ENCODE measurements around the gene DCLRE1C. TPM values are rescaled to one million over a fixed set of nuclear protein-coding genes. Genes with fewer than 3 reads are reported as not detected.
"Not testable (repeated sequence)": the region's sequence is repeated elsewhere in the genome, so short reads cannot be mapped to it uniquely, and the experiment has no call there.

Gene DCLRE1C
- total and polyA plus RNA-seq, 2 experiments from 2014 or later = 7.8 to 8.0 TPM

DNA sequence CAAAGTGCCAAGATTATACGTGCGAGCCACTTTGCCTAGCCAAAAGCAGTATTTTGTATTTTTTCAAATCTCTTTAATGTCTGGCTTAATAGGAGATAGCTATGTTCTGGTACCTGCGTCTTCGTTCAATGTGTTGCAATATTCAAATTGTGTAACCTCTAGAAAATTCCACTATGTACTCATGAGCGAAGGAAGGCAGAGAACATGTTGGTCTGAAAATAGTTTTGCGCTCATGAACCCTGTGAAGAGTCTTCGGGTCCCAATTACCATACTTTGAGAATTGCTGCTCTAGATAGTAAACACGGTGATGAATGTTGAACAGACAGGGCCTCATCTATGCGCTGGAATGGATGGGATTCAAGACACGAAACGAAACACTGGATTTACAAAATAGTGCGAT, 78.0 kb downstream of the DCLRE1C start:
- Histone ChIP-seq H3K36me3 (replicated peaks; ENCODE audit: insufficient read depth, low read depth) (no peaks in the 10 kb centered on the region), H4K20me1 (ENCODE audit: insufficient read depth, poor library complexity, severe bottlenecking) (no peaks in the 10 kb centered on the region), H3K4me2 (no peak overlapping the region), H3K27ac (peak overlapping the region; percentile 99), H3K27me3 (no peaks in the 10 kb centered on the region), H2AFZ (no peak overlapping the region), H3K4me1 (ENCODE audit: insufficient read depth) (peaks cover 10% of the 10 kb centered on the region), H3K9me3 (ENCODE audit: low read depth) (no peaks in the 10 kb centered on the region), H3K9me2 (replicated peaks; ENCODE audit: insufficient read depth) (no peaks in the 10 kb centered on the region), H3K79me2 (peaks cover 41% of the 10 kb centered on the region), H3K4me3 (no peak overlapping the region)
- TF ChIP-seq, protein P1, sequence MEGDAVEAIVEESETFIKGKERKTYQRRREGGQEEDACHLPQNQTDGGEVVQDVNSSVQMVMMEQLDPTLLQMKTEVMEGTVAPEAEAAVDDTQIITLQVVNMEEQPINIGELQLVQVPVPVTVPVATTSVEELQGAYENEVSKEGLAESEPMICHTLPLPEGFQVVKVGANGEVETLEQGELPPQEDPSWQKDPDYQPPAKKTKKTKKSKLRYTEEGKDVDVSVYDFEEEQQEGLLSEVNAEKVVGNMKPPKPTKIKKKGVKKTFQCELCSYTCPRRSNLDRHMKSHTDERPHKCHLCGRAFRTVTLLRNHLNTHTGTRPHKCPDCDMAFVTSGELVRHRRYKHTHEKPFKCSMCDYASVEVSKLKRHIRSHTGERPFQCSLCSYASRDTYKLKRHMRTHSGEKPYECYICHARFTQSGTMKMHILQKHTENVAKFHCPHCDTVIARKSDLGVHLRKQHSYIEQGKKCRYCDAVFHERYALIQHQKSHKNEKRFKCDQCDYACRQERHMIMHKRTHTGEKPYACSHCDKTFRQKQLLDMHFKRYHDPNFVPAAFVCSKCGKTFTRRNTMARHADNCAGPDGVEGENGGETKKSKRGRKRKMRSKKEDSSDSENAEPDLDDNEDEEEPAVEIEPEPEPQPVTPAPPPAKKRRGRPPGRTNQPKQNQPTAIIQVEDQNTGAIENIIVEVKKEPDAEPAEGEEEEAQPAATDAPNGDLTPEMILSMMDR (IDR thresholded peaks at IDR 0.05; ENCODE audit: poor library complexity) = no peak
- no peak for TF ChIP-seq EZH2 (IDR thresholded peaks at IDR 0.05; ENCODE audit: borderline replicate concordance)
- WGBS (ENCODE audit: low lambda C conversion rate, missing lambda C conversion rate) = 92% methylated on average over 12 of the region's 12 CpGs
- DNase-seq (ENCODE audit: low spot score) = no peak

DNA sequence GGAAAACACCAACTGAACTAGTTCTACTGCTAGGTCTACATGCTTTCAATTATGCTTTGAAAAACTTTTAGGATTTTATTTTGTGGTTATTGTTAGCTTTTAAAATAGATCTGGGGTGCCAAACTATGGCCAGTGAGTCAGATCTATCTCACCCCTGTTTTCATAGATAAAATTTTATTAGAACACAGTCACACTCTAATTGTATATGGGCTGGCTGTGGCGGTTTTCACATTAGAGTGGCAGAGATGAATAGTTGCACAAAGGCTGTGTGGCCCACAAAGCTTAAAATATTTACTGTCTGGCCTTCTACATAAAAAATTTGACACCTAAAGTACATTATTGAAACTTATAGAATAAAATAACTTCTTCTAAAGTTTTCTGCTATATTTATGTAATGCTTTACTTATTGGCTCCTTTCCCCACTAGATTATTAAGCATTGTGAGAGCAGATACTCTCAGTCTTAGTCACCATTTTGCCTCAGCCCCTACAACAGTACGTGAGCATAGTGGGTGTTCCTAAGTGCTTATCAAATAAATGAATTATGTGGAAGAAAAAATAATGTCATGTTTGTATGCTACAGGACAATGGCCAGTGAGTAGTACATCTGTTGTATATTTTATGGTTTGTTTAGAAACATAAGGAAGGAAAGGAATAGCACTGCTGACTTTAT, 80.7 kb downstream of the DCLRE1C start:
- Histone ChIP-seq H2AFZ (no peak overlapping the region), H3K36me3 (replicated peaks; ENCODE audit: insufficient read depth, low read depth) (no peaks in the 10 kb centered on the region), H3K27ac (no peak overlapping the region), H4K20me1 (ENCODE audit: insufficient read depth, poor library complexity, severe bottlenecking) (no peaks in the 10 kb centered on the region), H3K79me2 (peaks cover 21% of the 10 kb centered on the region), H3K4me2 (no peak overlapping the region), H3K9me3 (ENCODE audit: low read depth) (no peaks in the 10 kb centered on the region), H3K4me1 (ENCODE audit: insufficient read depth) (peaks cover 10% of the 10 kb centered on the region), H3K9me2 (replicated peaks; ENCODE audit: insufficient read depth) (no peaks in the 10 kb centered on the region), H3K4me3 (no peak overlapping the region), H3K27me3 (no peaks in the 10 kb centered on the region)
- no peak for TF ChIP-seq EZH2phosphoT487 (IDR thresholded peaks at IDR 0.05; ENCODE audit: low read depth, severe bottlenecking, unreplicated experiment)
- TF ChIP-seq EZH2 (IDR thresholded peaks at IDR 0.05; ENCODE audit: borderline replicate concordance) = no peak
- 80% methylated on average over 2 of the region's 2 CpGs for WGBS (ENCODE audit: low lambda C conversion rate, missing lambda C conversion rate)
- no peak for DNase-seq (ENCODE audit: low spot score)

DNA sequence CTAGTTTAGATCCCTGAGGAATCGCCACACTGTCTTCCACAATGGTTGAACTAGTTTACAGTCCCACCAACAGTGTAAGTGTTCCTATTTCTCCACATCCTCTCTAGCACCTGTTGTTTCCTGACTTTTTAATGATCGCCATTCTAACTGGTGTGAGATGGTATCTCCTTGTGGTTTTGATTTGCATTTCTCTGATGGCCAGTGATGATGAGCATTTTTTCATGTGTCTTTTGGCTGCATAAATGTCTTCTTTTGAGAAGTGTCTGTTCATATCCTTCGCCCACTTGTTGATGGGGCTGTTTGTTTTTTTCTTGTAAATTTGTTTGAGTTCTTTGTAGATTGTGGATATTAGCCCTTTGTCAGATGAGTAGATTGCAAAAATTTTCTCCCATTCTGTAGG, 89.0 kb downstream of the DCLRE1C start:
- not testable (repeated sequence) for H3K27me3 ChIP-seq; H3K4me2 ChIP-seq; H2AFZ ChIP-seq; H3K4me3 ChIP-seq; H4K20me1 ChIP-seq (ENCODE audit: insufficient read depth, poor library complexity, severe bottlenecking); H3K9me2 ChIP-seq (replicated peaks; ENCODE audit: insufficient read depth); H3K36me3 ChIP-seq (replicated peaks; ENCODE audit: insufficient read depth, low read depth); DNase-seq (ENCODE audit: low spot score); H3K79me2 ChIP-seq; H3K27ac ChIP-seq; H3K9me3 ChIP-seq (ENCODE audit: low read depth)
- H3K4me1 ChIP-seq (ENCODE audit: insufficient read depth) = peaks cover 13% of the 10 kb centered on the region
- WGBS (ENCODE audit: low lambda C conversion rate, missing lambda C conversion rate) = 97% methylated on average over 3 of the region's 3 CpGs

DNA sequence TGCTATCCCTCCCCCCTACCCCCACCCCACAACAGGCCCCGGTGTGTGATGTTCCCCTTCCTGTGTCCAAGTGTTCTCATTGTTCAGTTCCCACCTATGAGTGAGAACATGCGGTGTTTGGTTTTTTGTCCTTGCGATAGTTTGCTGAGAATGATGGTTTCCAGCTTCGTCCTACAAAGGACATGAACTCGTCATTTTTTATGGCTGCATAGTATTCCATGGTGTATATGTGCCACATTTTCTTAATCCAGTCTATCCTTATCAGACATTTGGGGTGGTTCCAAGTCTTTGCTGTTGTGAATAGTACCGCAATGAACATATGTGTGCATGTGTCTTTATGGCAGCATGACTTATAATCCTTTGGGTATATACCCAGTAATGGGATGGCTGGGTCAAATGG, 89.4 kb downstream of the DCLRE1C start:
- H3K79me2 ChIP-seq; DNase-seq (ENCODE audit: low spot score); H3K9me2 ChIP-seq (replicated peaks; ENCODE audit: insufficient read depth); H4K20me1 ChIP-seq (ENCODE audit: insufficient read depth, poor library complexity, severe bottlenecking); H3K27ac ChIP-seq; H2AFZ ChIP-seq; H3K4me2 ChIP-seq; H3K9me3 ChIP-seq (ENCODE audit: low read depth); H3K4me3 ChIP-seq; H3K27me3 ChIP-seq; H3K36me3 ChIP-seq (replicated peaks; ENCODE audit: insufficient read depth, low read depth): not testable (repeated sequence)
- H3K4me1 ChIP-seq (ENCODE audit: insufficient read depth) = peaks cover 13% of the 10 kb centered on the region
- WGBS (ENCODE audit: low lambda C conversion rate, missing lambda C conversion rate) = 92% methylated on average over 5 of the region's 6 CpGs

DNA sequence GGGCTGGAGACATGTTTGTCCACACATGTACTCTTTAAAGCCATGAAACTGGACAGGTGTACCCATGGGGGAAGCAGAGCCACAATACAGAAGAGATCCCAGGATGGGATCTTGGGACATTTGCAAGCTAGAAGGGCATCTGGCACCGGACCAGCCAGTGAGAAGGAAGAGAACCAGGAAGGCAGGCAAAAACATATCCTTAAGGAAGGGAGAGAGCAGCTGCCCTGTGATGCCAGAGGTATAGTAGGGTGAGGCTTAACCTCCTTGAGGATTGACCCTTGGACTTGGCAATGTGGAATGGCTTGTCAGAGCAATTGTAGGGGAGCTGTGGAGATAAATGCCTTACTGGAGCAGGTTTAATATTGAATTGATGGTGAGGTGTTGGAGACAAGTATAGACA, 93.1 kb downstream of the DCLRE1C start:
- H3K27ac ChIP-seq = peak overlapping the region; percentile 67
- H3K4me3 ChIP-seq = no peak overlapping the region
- no peaks in the 10 kb centered on the region for H3K79me2 ChIP-seq
- peak; percentile 35 for DNase-seq (ENCODE audit: low spot score)
- H2AFZ ChIP-seq = no peak overlapping the region
- WGBS (ENCODE audit: low lambda C conversion rate, missing lambda C conversion rate) = 83% methylated on average over 1 of the region's 1 CpG
- no peaks in the 10 kb centered on the region for H4K20me1 ChIP-seq (ENCODE audit: insufficient read depth, poor library complexity, severe bottlenecking)
- no peaks in the 10 kb centered on the region for H3K27me3 ChIP-seq
- no peaks in the 10 kb centered on the region for H3K9me2 ChIP-seq (replicated peaks; ENCODE audit: insufficient read depth)
- H3K4me1 ChIP-seq (ENCODE audit: insufficient read depth) = peaks cover 13% of the 10 kb centered on the region
- TF ChIP-seq, protein P1 (IDR thresholded peaks at IDR 0.05; ENCODE audit: poor library complexity) = no peak
- no peak for TF ChIP-seq EZH2 (IDR thresholded peaks at IDR 0.05; ENCODE audit: borderline replicate concordance)
- no peak for TF ChIP-seq EZH2phosphoT487 (IDR thresholded peaks at IDR 0.05; ENCODE audit: low read depth, severe bottlenecking, unreplicated experiment)
- H3K36me3 ChIP-seq (replicated peaks; ENCODE audit: insufficient read depth, low read depth) = no peaks in the 10 kb centered on the region
- H3K9me3 ChIP-seq (ENCODE audit: low read depth) = no peaks in the 10 kb centered on the region
- H3K4me2 ChIP-seq = no peak overlapping the region
